ENCODE results near the gene HNRNPH2.

The HNRNPH2 gene

GRCh38 chrX:101395789-101396188, 12.2 kb upstream of the HNRNPH2 start:
- DNase-seq (ENCODE audit: low read depth) = no peak

DNA sequence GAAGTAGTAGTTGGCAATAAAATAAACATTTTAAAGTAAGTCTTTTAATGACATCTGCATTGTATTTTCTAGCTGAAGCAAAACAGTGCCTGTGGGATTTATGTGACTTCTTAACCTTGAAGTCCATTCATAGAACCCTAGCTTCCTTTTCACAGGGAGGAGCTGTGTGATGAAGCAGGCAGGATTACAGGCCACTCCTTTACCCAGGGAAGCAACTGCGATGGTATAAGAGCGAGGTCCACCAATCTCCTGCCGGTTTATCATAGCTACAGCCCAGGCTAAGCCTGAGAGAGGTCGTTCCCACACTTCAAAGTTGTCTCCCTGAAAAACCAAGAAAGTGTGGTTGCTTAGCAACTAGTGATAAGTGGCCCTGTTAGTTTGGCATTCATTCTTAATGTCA, 10.2 kb upstream of the HNRNPH2 start:
- no peak for DNase-seq (ENCODE audit: low read depth)

GRCh38 chrX:101398694-101399093, 9.3 kb upstream of the HNRNPH2 start:
- no peak for DNase-seq (ENCODE audit: low read depth)

DNA sequence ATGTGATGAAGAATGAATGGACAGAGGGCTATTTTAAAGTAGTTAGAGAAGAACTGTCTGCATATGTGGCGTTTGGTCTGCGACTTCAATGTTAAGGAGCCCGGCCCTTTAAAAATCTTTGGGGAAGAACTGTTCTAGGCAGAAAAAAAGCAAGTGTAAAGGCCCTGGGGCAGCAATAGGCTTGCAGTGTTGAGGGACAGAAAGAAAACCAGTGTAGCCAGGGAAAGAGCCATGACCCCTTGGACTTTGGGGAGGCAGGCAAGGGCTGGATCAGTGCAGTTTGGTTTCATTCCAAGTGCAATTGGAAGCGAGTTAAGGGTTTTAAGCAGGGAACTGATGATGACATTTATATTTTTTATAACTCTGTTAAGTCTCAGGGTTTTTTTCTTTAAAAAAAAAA, 8.2 kb upstream of the HNRNPH2 start:
- DNase-seq (ENCODE audit: low read depth) = no peak

DNA sequence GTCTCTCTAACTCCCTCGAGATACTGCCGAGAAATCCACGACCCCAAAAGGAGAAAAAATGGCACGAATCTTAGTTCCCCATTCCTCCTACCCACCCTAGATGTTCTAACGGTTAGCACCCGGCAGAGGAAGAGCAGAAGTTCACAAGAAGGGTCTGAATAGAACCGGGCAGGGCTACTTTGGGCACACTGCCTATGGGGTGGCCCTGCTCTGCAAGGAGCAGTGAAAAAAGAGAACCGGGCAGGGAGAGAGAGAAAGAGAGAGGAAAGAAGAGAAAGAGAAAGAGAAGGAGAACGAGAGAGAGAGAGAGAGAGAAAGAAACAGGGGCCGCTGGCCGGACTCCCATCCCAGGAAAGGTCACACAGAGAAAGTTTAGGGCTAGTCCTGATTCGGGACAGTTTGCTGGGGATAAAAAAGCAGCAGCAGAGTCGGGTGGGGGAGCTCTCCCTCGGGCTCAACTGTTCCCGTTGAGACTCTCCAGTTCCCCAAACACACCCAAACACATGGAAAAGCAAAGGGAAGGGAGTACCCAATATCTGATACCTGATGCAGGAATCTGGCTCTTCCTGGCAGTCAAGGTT, 765 bp upstream of the HNRNPH2 start:
- no peak for DNase-seq (ENCODE audit: low read depth)

DNA sequence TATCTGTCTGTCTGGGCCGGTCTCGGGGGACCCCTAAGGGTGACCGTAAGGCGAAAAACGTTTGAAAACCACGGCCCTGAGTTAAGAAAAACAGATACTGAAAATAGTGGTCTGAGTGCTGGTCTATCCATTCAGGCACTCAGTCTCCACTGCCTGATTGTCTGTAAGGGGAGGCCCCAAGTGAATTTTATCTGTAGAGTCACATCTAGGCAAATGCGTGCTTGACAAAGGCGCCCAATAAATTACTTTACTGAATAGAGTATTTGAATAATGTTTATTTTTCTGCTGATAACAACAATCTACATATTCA, 465 bp downstream of the HNRNPH2 start:
- DNase-seq (ENCODE audit: low read depth) = no peak

DNA sequence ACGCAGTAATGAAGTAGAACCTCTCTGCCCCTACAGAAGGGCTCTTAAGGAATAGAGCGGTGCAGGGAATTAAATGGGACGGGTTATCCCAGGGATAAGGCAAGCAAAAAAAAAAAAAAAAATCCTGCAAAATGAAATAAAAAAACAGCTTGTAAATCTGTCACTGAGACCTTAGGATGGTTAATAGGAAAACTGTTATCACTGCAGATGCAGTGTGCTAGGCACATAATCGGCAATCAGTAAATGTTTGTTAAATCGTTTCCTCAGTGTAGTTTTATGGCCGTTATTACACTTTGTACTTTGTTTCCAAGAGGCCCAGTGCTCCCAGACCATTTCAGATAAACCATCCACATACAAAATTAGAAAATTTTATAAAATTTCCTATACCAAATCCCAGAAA, 1.0 kb downstream of the HNRNPH2 start:
- no peak for DNase-seq (ENCODE audit: low read depth)

DNA sequence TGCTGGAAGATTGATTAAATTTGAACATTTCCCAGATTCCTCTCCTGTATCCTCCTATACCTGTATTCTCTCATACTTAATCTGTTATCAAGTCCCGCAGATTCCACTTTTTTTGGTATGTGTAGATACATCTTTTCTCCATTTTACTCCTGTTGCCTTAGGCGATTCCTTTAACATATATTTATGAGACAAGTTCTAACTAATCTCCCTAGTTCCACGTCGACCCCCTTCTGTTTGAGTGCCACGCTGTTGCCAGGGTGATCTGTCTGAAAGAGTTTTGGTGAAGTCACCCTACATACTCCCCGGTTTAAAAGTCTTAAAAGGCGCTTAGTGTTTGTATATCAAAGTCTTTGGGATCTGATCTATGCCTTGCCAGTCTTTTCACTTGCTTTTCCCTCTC, 2.4 kb downstream of the HNRNPH2 start:
- no peak for DNase-seq (ENCODE audit: low read depth)

DNA sequence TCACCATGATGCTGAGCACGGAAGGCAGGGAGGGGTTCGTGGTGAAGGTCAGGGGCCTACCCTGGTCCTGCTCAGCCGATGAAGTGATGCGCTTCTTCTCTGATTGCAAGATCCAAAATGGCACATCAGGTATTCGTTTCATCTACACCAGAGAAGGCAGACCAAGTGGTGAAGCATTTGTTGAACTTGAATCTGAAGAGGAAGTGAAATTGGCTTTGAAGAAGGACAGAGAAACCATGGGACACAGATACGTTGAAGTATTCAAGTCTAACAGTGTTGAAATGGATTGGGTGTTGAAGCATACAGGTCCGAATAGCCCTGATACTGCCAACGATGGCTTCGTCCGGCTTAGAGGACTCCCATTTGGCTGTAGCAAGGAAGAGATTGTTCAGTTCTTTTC, 4.0 kb downstream of the HNRNPH2 start:
- DNase-seq (ENCODE audit: low read depth) = no peak

- no peak for DNase-seq (ENCODE audit: low read depth)
Observed at GRCh38 chrX:101415180-101416145, 7.4 kb downstream of the HNRNPH2 start.

DNA sequence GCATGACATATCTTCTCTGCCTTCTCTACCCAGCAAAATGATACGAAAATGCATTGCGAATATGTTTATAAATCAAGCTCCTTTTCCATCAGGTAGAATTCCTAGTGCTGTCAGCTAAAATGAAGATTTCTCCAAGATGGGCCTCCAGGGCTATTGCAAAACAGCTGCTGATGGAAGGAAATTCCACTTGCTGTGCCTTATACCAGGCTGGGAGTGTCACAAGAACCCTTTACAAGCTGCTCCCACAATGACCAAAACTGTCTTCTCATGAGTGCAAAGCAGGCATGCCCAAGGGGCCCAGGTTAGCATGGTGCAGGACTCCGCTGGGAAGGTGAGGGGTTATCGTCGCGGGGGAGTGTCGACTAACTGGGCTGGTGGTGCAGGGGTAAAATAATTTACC, 8.7 kb downstream of the HNRNPH2 start:
- DNase-seq (ENCODE audit: low read depth) = no peak

GRCh38 chrX:101417190-101417589, 9.2 kb downstream of the HNRNPH2 start:
- DNase-seq (ENCODE audit: low read depth) = no peak

- DNase-seq (ENCODE audit: low read depth) = peak; percentile 10
Observed at GRCh38 chrX:101417981-101418841, 10.2 kb downstream of the HNRNPH2 start.

- DNase-seq (ENCODE audit: low read depth) = no peak
Observed at GRCh38 chrX:101419489-101419888, 11.5 kb downstream of the HNRNPH2 start.

DNA sequence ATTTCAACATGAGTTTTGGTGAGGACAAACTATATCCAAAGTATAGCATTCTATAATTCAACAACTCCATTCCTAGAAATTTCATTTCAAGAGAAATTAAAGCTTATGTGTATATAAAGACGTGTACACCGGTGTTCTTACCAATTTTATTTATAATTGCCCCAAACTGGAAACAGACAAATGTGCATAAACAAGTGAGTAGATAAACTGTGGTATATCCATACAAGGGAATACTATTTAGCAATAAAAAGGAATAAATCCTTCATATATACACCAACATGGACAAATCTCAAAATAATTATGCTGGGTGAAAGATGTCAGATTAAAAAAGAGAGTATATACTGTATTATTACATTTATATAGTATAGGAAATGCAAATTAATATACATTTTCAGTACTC, 19.9 kb downstream of the HNRNPH2 start:
- no peak for DNase-seq (ENCODE audit: low read depth)

- no peak for DNase-seq (ENCODE audit: low read depth)
Observed at GRCh38 chrX:101429934-101430333, 21.9 kb downstream of the HNRNPH2 start.

DNA sequence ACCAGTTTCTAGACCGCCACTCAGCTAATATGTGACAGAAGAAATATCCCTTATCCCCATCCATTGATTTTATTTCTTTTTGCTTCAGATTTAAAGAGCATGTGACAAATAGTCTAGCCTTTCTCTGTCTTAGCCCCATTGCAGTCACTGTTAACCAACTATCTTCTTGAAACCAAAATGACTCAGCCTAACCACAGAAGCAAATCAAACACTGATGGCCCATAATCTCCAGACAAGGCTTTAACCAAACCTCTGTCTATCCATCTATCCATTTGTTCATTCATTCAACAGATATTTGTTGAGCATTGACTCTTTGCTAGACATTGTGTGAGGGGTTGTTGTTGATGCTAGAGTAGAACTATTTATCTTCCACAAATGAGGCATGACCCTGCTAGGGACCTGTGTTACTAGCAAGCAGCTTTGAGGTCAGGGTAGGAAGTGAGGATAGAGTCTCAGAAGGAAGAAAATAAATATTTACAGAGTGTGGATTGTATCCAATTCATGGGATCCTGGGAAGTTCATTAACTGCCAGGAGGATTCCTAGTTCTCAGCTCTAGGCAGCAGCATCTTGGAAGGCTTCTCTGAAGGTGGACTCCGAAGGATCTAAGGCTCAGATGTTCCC, 22.5 kb downstream of the HNRNPH2 start:
- no peak for DNase-seq (ENCODE audit: low read depth)

DNA sequence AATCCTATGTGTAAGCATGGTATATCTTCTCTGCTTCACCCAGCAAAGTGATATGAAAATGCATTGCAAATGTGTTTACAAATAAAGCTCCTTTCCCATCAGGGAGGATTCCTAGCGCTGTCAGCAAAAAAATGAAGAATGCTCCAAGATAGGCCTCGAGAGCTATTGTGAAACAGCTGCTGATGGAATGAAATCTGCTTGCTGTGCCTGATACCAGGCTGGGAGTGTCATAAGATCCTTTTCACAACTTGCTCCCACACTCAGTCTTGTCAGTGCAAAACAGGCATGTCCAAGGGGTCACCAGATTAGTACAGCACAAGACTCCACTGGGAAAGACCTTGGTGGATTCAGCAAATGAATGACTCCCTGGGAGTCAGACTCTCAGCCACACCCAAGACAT, 34.1 kb downstream of the HNRNPH2 start:
- DNase-seq (ENCODE audit: low read depth) = no peak

GRCh38 chrX:101449279-101449678, 41.3 kb downstream of the HNRNPH2 start:
- DNase-seq (ENCODE audit: low read depth) = no peak

DNA sequence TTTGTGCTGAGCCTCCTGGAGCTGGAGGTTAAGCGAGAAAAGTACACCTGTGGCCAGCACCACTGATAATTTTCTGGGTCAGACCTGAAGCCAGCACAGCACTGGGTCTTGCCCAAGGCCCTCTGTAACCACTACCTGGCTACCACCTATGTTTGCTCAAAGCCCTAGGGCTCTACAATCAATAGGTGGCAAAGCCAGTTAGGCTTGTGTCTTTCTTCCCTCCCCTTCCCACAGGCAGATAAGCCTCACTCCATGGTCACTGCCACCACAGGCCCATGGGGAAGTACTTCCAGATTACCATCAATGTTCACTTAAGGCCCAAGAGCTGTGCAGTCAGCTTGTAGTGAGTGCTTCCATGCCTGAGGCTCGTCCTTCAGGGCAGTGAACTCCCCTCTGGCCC, 42.1 kb downstream of the HNRNPH2 start:
- no peak for DNase-seq (ENCODE audit: low read depth)

GRCh38 chrX:101450961-101451360, 42.9 kb downstream of the HNRNPH2 start:
- no peak for DNase-seq (ENCODE audit: low read depth)

GRCh38 chrX:101452056-101452455, 44.0 kb downstream of the HNRNPH2 start:
- no peak for DNase-seq (ENCODE audit: low read depth)

Data from activated gamma-delta T cell treated with anti-CD3 and anti-CD28 coated beads, Interleukin-2, amount 50 U/mL, for 16 hours (primary cell).